ENCODE results near the gene CST7.

Gene CST7

DNA sequence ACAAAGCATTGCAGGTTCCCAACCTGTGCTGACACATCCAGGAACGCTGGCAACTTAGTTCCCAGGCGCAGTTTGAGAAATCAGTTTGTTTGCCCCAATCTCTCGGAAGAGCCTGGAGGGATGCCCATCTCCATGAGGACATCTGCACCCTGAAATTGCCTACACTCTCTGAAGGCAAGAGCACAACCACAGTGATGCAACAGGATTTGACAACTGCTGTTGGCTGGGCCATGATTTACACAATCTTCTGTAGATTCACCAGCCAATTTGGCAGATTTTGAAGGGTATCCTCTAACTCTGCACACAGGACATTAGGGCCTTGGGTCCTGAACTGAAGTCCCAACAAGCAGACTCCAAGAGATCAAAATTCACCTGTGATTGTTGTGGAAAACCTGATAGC, 40.1 kb downstream of the CST7 start:
- TF ChIP-seq, protein P1, sequence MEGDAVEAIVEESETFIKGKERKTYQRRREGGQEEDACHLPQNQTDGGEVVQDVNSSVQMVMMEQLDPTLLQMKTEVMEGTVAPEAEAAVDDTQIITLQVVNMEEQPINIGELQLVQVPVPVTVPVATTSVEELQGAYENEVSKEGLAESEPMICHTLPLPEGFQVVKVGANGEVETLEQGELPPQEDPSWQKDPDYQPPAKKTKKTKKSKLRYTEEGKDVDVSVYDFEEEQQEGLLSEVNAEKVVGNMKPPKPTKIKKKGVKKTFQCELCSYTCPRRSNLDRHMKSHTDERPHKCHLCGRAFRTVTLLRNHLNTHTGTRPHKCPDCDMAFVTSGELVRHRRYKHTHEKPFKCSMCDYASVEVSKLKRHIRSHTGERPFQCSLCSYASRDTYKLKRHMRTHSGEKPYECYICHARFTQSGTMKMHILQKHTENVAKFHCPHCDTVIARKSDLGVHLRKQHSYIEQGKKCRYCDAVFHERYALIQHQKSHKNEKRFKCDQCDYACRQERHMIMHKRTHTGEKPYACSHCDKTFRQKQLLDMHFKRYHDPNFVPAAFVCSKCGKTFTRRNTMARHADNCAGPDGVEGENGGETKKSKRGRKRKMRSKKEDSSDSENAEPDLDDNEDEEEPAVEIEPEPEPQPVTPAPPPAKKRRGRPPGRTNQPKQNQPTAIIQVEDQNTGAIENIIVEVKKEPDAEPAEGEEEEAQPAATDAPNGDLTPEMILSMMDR (IDR thresholded peaks at IDR 0.05; ENCODE audit: low read length, missing control alignments) = no peak
- no peak for DNase-seq (ENCODE audit: low read depth)

DNA sequence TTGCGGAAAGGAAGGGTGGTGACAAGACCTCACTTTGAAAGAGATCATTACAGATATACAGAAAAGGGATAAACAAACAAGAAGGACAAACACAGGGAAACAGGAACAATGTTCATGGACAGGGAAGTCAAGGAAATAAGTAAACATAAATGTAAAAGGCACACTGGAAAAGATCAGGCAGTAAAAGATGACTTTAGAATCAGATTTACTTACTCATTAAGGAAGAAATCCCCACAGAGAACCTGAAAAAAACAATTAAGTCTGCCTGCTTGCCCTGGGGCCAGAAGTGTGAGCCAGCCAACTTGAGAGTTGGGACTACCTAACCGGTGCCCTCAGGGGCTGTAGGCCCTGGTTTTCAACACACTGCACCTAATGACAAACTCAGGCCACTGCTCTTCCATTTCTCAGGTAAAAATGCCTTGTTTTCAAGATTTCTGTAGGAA, 41.8 kb downstream of the CST7 start:
- DNase-seq (ENCODE audit: low read depth) = no peak
- no peak overlapping the region for H3K4me3 ChIP-seq (replicated peaks; ENCODE audit: low read depth, low read length)

More for the DNA sequence above, 40.1 kb downstream of the CST7 start:
- H3K4me3 ChIP-seq (replicated peaks; ENCODE audit: low read depth, low read length) = no peak overlapping the region

DNA sequence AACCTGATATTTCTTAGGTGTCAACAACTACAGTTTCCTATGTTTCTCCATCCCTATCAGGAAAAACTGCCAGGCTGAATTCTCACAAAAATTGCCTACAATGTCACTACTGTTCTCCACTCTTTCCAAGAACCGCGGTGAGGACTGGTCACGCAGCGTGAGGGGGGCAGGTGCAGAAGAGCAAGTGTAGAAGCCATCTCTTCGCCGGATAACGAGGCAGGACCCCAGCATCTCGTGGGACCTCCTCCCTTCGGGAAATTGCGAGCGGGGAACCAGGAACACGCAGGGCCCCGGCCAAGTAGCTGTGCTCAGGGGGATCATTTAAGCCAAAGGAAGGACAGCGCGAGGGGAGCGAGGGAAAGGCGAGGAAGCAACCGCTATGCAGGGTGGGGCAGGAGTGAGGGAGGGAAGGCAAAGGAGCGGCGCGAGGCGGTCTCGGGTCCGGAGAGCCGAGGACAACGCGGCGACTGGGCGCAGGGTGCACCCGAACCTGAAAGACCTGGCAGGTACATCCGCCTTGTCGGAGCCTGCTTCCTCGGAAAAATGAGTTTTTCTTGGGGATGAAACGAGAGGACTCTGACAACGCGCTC, 42.9 kb downstream of the CST7 start:
- peak; percentile 14 for DNase-seq (ENCODE audit: low read depth)
- H3K4me3 ChIP-seq (replicated peaks; ENCODE audit: low read depth, low read length) = peak overlapping the region; percentile 89
- TF ChIP-seq, protein P1 (IDR thresholded peaks at IDR 0.05; ENCODE audit: low read length, missing control alignments) = no peak

More for the DNA sequence above, 41.8 kb downstream of the CST7 start:
- TF ChIP-seq, protein P1 (IDR thresholded peaks at IDR 0.05; ENCODE audit: low read length, missing control alignments) = no peak

DNA sequence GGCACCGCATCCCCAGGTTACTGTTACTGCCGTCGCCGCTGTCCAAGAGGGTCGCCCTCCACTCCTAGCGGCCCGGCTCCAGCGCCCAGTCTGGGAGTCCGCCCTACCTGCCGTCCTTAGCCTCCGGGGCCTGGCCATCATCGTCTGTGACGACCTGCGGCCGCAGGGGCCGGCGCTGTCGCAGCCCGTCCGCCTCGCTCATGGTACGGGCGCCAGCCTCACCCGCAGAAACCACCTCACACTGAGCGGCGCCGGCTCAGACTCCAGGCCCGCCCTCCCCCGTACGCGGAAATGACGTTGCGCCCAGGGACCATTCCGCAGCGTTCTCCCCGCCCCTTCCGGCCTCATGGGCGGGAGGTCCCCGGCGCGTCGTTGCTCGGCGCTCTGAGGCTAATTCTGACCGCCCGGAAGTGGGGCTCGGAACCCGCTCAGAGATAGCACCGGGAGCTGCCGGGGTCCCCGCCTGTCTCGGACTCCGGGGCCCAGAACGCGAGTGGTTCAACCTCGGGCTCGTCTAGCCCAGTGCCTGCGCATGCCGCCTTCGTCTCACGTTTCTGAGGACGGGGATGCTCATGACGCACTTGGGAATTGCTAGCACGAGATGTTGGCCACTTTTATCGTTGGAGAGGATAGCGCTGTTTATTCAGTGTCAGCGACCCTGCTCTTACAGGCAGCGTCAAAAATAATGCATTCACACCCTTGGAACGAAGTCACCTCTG, 43.6 kb downstream of the CST7 start, which contains the start of gene APMAP:
APMAP (minus strand) TSS at position 265 of the 719 bp plus-strand sequence; CDS start at position 202, 63 bp downstream.
- peak within 1 kb of the TSS; percentile 89 for H3K4me3 ChIP-seq (replicated peaks; ENCODE audit: low read depth, low read length)
- TF ChIP-seq, protein P1 (IDR thresholded peaks at IDR 0.05; ENCODE audit: low read length, missing control alignments) = no peak
- peak; percentile 91 for DNase-seq (ENCODE audit: low read depth)

DNA sequence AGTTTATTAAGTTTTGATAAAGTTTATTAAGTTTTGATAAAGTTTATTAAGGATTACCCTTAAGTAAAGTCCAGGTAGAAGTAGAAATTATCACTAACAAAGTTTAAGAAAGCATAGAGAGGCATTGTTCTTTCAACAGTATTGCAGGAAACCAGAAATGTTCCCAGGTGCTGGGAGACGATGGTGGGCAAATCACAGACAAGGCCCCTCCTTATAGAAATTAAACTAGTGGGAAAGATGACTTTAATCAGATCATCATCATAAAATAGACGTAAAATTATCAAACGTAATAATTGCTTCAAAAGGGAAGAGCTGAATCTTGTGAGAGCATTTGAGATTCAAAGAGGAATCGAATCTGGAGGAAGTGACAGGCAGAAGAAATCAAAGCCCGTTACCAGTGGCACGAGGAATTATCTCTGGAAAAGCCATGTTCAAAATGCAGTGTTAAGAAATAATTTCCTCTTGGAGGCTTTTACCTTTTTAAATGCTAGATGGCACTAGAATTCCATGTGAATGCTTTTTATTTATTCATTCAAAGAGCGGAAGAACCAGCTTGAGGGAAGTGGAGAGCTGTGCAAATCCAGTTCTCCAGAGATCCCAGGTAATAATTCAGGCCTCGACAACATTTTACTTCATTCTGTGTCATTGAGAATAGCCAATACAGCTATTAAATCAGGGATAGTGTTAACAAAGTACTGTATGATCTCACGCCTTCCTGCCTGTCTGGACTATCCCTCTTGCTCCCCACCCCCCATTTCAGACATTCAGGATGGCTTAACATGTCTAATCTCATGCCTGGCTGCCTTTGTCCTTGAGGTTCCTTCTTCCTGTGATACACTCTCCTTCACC, 44.5 kb downstream of the CST7 start:
- TF ChIP-seq, protein P1 (IDR thresholded peaks at IDR 0.05; ENCODE audit: low read length, missing control alignments) = peak; percentile 33
- DNase-seq (ENCODE audit: low read depth) = peak; percentile 69
- peak overlapping the region; percentile 89 for H3K4me3 ChIP-seq (replicated peaks; ENCODE audit: low read depth, low read length)

DNA sequence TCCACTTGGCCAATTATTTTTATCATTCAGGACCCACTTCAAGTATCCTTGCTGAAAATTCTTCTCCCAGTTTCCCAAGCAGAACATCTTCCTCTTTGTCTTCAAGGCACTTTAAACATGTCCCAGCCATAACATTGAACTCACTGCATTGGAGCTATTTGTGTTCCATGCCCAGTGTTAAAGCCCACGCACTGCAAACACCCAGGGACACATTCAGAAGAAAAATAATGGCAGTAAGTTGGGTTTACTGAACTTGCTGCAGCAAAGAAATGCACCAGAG, 45.1 kb downstream of the CST7 start:
- TF ChIP-seq, protein P1 (IDR thresholded peaks at IDR 0.05; ENCODE audit: low read length, missing control alignments) = no peak
- H3K4me3 ChIP-seq (replicated peaks; ENCODE audit: low read depth, low read length) = no peak overlapping the region
- no peak for DNase-seq (ENCODE audit: low read depth)
